Neural progenitor cell (in vitro differentiated cells): Measurements from ENCODE around the gene CORO7.

Experiments used
- CTCF ChIP-seq: fragments of 200-600 bp; sonication (generic); IDR thresholded peaks from 2 replicates; pipeline ENCODE4 v1.5.1; 2017; ENCODE audit warnings: antibody characterized with exemption, mild to moderate bottlenecking
- EZH2 ChIP-seq: fragments of 200-600 bp; sonication (generic); IDR thresholded peaks from 2 replicates; pipeline ENCODE4 v1.6.1; 2017; ENCODE audit warnings: antibody characterized with exemption, mild to moderate bottlenecking, moderate library complexity
- EZH2phosphoT487 ChIP-seq: fragments of 200-600 bp; sonication (generic); IDR thresholded peaks from 2 replicates; pipeline ENCODE4 v1.6.1; 2017; ENCODE audit warnings: antibody characterized with exemption

GRCh38 chr16:4366016-4366415 lies 50.4 kb downstream of the CORO7 start:
- TF ChIP-seq CTCF (no peak), EZH2 (no peak), EZH2phosphoT487 (no peak)
